GM18868 (cell line): ENCODE measurements around the gene CES5A.
"Not testable (repeated sequence)": the region's sequence is repeated elsewhere in the genome, so short reads cannot be mapped to it uniquely, and the experiment has no call there.

Experiments
- ATAC-seq: cut with Tn5 transposase; IDR thresholded peaks from one replicate; pipeline ENCODE4 v1.9.1; 2021; ENCODE audit warnings: mild to moderate bottlenecking, moderate library complexity; ENCODE audit not compliant: unreplicated experiment

The CES5A gene

GRCh38 chr16:55832425-55832772, 42.8 kb downstream of the CES5A start:
- no peak for ATAC-seq

GRCh38 chr16:55830658-55831294, 44.4 kb downstream of the CES5A start:
- no peak for ATAC-seq

- not testable (repeated sequence) for ATAC-seq
Measured at GRCh38 chr16:55829232-55829631, 45.9 kb downstream of the CES5A start.

- no peak for ATAC-seq
Measured at GRCh38 chr16:55828680-55829079, 46.5 kb downstream of the CES5A start.

GRCh38 chr16:55825115-55825728, 50.0 kb downstream of the CES5A start:
- ATAC-seq = no peak

- ATAC-seq = no peak
Measured at GRCh38 chr16:55824473-55825000, 50.6 kb downstream of the CES5A start.

GRCh38 chr16:55822280-55822810, 52.8 kb downstream of the CES5A start:
- ATAC-seq = no peak

GRCh38 chr16:55821210-55821609, 54.0 kb downstream of the CES5A start:
- ATAC-seq = no peak

GRCh38 chr16:55820615-55821014, 54.6 kb downstream of the CES5A start:
- ATAC-seq = no peak

- no peak for ATAC-seq
Measured at GRCh38 chr16:55817236-55817912, 57.8 kb downstream of the CES5A start.

- ATAC-seq = not testable (repeated sequence)
Measured at GRCh38 chr16:55816222-55816621, 59.0 kb downstream of the CES5A start.

GRCh38 chr16:55815320-55815719, 59.9 kb downstream of the CES5A start:
- no peak for ATAC-seq

- not testable (repeated sequence) for ATAC-seq
Measured at GRCh38 chr16:55814174-55814573, 61.0 kb downstream of the CES5A start.

- not testable (repeated sequence) for ATAC-seq
Measured at GRCh38 chr16:55813730-55814129, 61.4 kb downstream of the CES5A start.

- no peak for ATAC-seq
Measured at GRCh38 chr16:55812951-55813350, 62.2 kb downstream of the CES5A start.

- no peak for ATAC-seq
Measured at GRCh38 chr16:55811811-55812210, 63.4 kb downstream of the CES5A start.

GRCh38 chr16:55810451-55810961, 64.7 kb downstream of the CES5A start:
- ATAC-seq = no peak

- ATAC-seq = no peak
Measured at GRCh38 chr16:55809851-55810250, 65.3 kb downstream of the CES5A start.

- no peak for ATAC-seq
Measured at GRCh38 chr16:55809386-55809785, 65.8 kb downstream of the CES5A start.

GRCh38 chr16:55808286-55808685, 66.9 kb downstream of the CES5A start:
- ATAC-seq = not testable (repeated sequence)

GRCh38 chr16:55805104-55805503, 70.1 kb downstream of the CES5A start:
- not testable (repeated sequence) for ATAC-seq
